ENCODE results near the gene SEC62. TPM values are rescaled to one million over a fixed set of nuclear protein-coding genes. Genes with fewer than 3 reads are reported as not detected.

The SEC62 gene
- total RNA-seq (2021; fragmentation: NEBNext Ultra II Directional; extraction: Animal tissue kit (Norgen Biotek cat#: 25700)), result 100 to 1,000 TPM; 124 to 153 (median 133) TPM
- long read RNA-seq, full-length matches to known transcripts, result 10 of 176 reads
- long read RNA-seq, partial matches to known transcripts, result 148 of 176 reads
- long read RNA-seq, other reads (novel, unspliced or antisense), result 18 of 176 reads

- peaks cover 5% of the 10 kb centered on the region for H3K9me3 Mint-ChIP-seq
Measured at GRCh38 chr3:169966428-169966950, at the start of gene SEC62. Gene SEC62 (plus strand): TSS chr3:169966807. CDS start chr3:169966823, 16 bp downstream.

GRCh38 chr3:169923189-169923588, 43.4 kb upstream of the SEC62 start:
- no peak for TF ChIP-seq CTCF (IDR thresholded peaks at IDR 0.05)
- H3K4me1 Mint-ChIP-seq (ENCODE audit: low read depth), result no peaks in the 10 kb centered on the region
- H3K4me3 Mint-ChIP-seq, result no peak overlapping the region
- no peak for DNase-seq
- no peak overlapping the region for H3K27ac Mint-ChIP-seq
- H3K36me3 Mint-ChIP-seq (ENCODE audit: low read depth), result no peaks in the 10 kb centered on the region
- no peaks in the 10 kb centered on the region for H3K9me3 Mint-ChIP-seq
- H3K27me3 Mint-ChIP-seq (ENCODE audit: insufficient read depth), result peaks cover 14% of the 10 kb centered on the region

More at GRCh38 chr3:169966428-169966950, at the start of gene SEC62:
- peak within 1 kb of the TSS; percentile 97 for H3K27ac Mint-ChIP-seq
- DNase-seq, result peak; percentile 86
- H3K4me1 Mint-ChIP-seq (ENCODE audit: low read depth), result peaks cover 49% of the 10 kb centered on the region
- H3K4me3 Mint-ChIP-seq, result peak within 1 kb of the TSS; percentile 92
- peak; percentile 58 for TF ChIP-seq CTCF (IDR thresholded peaks at IDR 0.05)
- peaks cover 19% of the 10 kb centered on the region for H3K36me3 Mint-ChIP-seq (ENCODE audit: low read depth)
- H3K27me3 Mint-ChIP-seq (ENCODE audit: insufficient read depth), result no peaks in the 10 kb centered on the region; the same call in 1 of the 2 replicates

- Mint-ChIP-seq H3K9me3 (no peaks in the 10 kb centered on the region), H3K36me3 (ENCODE audit: low read depth) (no peaks in the 10 kb centered on the region), H3K4me3 (no peak overlapping the region), H3K27me3 (ENCODE audit: insufficient read depth) (peaks cover 14% of the 10 kb centered on the region), H3K27ac (no peak overlapping the region), H3K4me1 (ENCODE audit: low read depth) (no peaks in the 10 kb centered on the region)
- no peak for TF ChIP-seq CTCF (IDR thresholded peaks at IDR 0.05)
- DNase-seq, result no peak
Measured at GRCh38 chr3:169923831-169924230, 42.8 kb upstream of the SEC62 start.

- H3K27me3 Mint-ChIP-seq (ENCODE audit: insufficient read depth), result peaks cover 13% of the 10 kb centered on the region
- DNase-seq, result no peak
- no peak for TF ChIP-seq CTCF (IDR thresholded peaks at IDR 0.05)
- no peaks in the 10 kb centered on the region for H3K9me3 Mint-ChIP-seq
- no peaks in the 10 kb centered on the region for H3K36me3 Mint-ChIP-seq (ENCODE audit: low read depth)
- no peak overlapping the region for H3K27ac Mint-ChIP-seq
- no peaks in the 10 kb centered on the region for H3K4me1 Mint-ChIP-seq (ENCODE audit: low read depth)
- no peak overlapping the region for H3K4me3 Mint-ChIP-seq
Measured at GRCh38 chr3:169929830-169930519, 36.6 kb upstream of the SEC62 start.

GRCh38 chr3:169930843-169931242, 35.8 kb upstream of the SEC62 start:
- no peak for TF ChIP-seq CTCF (IDR thresholded peaks at IDR 0.05)
- peaks cover 15% of the 10 kb centered on the region for H3K27me3 Mint-ChIP-seq (ENCODE audit: insufficient read depth)
- no peak overlapping the region for H3K27ac Mint-ChIP-seq
- no peaks in the 10 kb centered on the region for H3K36me3 Mint-ChIP-seq (ENCODE audit: low read depth)
- no peak overlapping the region for H3K4me3 Mint-ChIP-seq
- H3K9me3 Mint-ChIP-seq, result no peaks in the 10 kb centered on the region
- H3K4me1 Mint-ChIP-seq (ENCODE audit: low read depth), result no peaks in the 10 kb centered on the region
- DNase-seq, result no peak

All from HFFc6 (cell line).